Esophagus (tissue), 2 donors: ENCODE results near the gene GNRH2. TPM values are rescaled to one million over a fixed set of nuclear protein-coding genes. Genes with fewer than 3 reads are reported as not detected.

Source experiments
- H3K27ac ChIP-seq, 2 donors: one replicate each; pipeline ENCODE4 v1.5.1; 2013; ENCODE audit warnings: low read depth in 2 of 2, mild to moderate bottlenecking in 2 of 2, inconsistent platforms in 1 of 2, low read length in 1 of 2, moderate library complexity in 1 of 2
- H3K27me3 ChIP-seq, 2 donors: one replicate each; pipeline ENCODE4 v1.6.1; 2013; ENCODE audit warnings: low read length in 2 of 2, control low read depth in 1 of 2, mild to moderate bottlenecking in 1 of 2; ENCODE audit not compliant: insufficient read depth in 2 of 2, control insufficient read depth in 1 of 2
- H3K36me3 ChIP-seq, 2 donors: one replicate each; pipeline ENCODE4 v1.6.1; 2013; ENCODE audit warnings: low read length in 1 of 2; ENCODE audit not compliant: control insufficient read depth in 2 of 2, insufficient read depth in 2 of 2
- H3K4me1 ChIP-seq, 2 donors: one replicate each; pipeline ENCODE4 v1.6.1; 2013; ENCODE audit warnings: low read length in 1 of 2; ENCODE audit not compliant: control insufficient read depth in 2 of 2, insufficient read depth in 2 of 2
- H3K4me3 ChIP-seq, 2 donors: one replicate each; pipeline ENCODE4 v1.5.1; 2013; ENCODE audit warnings: low read length in 2 of 2, mild to moderate bottlenecking in 2 of 2, low read depth in 1 of 2, moderate library complexity in 1 of 2
- H3K9me3 ChIP-seq, 2 donors: one replicate each; pipeline ENCODE4 v1.6.1; 2013; ENCODE audit warnings: mild to moderate bottlenecking in 2 of 2, low read depth in 1 of 2, low read length in 1 of 2, moderate library complexity in 1 of 2; ENCODE audit not compliant: control insufficient read depth in 2 of 2, insufficient read depth in 1 of 2
- WGBS, 2 donors: extraction: QIAGEN DNeasy Blood & Tissue Kit; methylation state at CpG; one replicate each; pipeline ENCODE4 v1.1.7; 2013; 5-methylcytosine and 5-hydroxymethylcytosine counted together
- polyA plus RNA-seq, 2 donors: library from polyadenylated mRNA; stranded (reverse); fragments of 200-250 nt; gene quantifications; one replicate each; pipeline ENCODE4 v1.2.3, GENCODE V29; 2013
- donor health status: healthy with polysubstance abuse.
- donor health status: Bipolar disorder and iron deficiency.

The GNRH2 gene
- under 1 TPM in 1 of 2 donors, not detected in 1; 0.24 TPM for polyA plus RNA-seq

GRCh38 chr20:3043322-3043721, at the start of gene GNRH2:
TSS of gene GNRH2 (plus strand) at chr20:3043622. CDS start at chr20:3044415, 793 bp downstream.
- WGBS, 2 donors: 79 to 95% methylated on average over 2 to 3 of the region's 3 CpGs
- Histone ChIP-seq H3K4me1 (peaks cover 0 to 4% of the 10 kb centered on the region in 2 donors), H3K9me3 (no peaks in the 10 kb centered on the region), H3K36me3 (peaks cover 5 to 9% of the 10 kb centered on the region in 2 donors), H3K4me3 (no peak within 1 kb of the TSS), H3K27me3 (no peaks in the 10 kb centered on the region), H3K27ac (peak within 1 kb of the TSS in 1 of 2 donors; percentile 27)

- no peak overlapping the region for H3K27ac ChIP-seq
- no peak overlapping the region for H3K4me3 ChIP-seq
- no peaks in the 10 kb centered on the region for H3K27me3 ChIP-seq
- peaks cover 2 to 10% of the 10 kb centered on the region in 2 donors for H3K36me3 ChIP-seq
- no peaks in the 10 kb centered on the region for H3K9me3 ChIP-seq
- H3K4me1 ChIP-seq: no peaks in the 10 kb centered on the region
- WGBS, 2 donors: 75 to 83% methylated on average over 2 of the region's 2 CpGs
These were observed 47.6 kb upstream of the GNRH2 start for GRCh38 chr20:2995796-2996195.

- Histone ChIP-seq H3K27me3 (no peaks in the 10 kb centered on the region), H3K27ac (no peak overlapping the region), H3K36me3 (peaks cover 0 to 7% of the 10 kb centered on the region in 2 donors), H3K4me3 (no peak overlapping the region), H3K9me3 (no peaks in the 10 kb centered on the region), H3K4me1 (no peaks in the 10 kb centered on the region)
These were observed 44.7 kb upstream of the GNRH2 start for GRCh38 chr20:2998728-2999127.

GRCh38 chr20:3000852-3001523, 42.4 kb upstream of the GNRH2 start:
- WGBS, 2 donors: 40 to 42% methylated on average over 7 of the region's 7 CpGs
- H3K27me3 ChIP-seq: no peaks in the 10 kb centered on the region
- no peak overlapping the region for H3K27ac ChIP-seq
- no peak overlapping the region for H3K4me3 ChIP-seq
- no peaks in the 10 kb centered on the region for H3K4me1 ChIP-seq
- H3K9me3 ChIP-seq: no peaks in the 10 kb centered on the region
- H3K36me3 ChIP-seq: peaks cover 0 to 4% of the 10 kb centered on the region in 2 donors

GRCh38 chr20:3003416-3003815, 40.0 kb upstream of the GNRH2 start:
- Histone ChIP-seq H3K4me1 (no peaks in the 10 kb centered on the region), H3K27me3 (no peaks in the 10 kb centered on the region), H3K36me3 (peaks cover 0 to 4% of the 10 kb centered on the region in 2 donors), H3K4me3 (no peak overlapping the region), H3K9me3 (no peaks in the 10 kb centered on the region), H3K27ac (no peak overlapping the region)
- WGBS, 2 donors: 85 to 87% methylated on average over 2 of the region's 2 CpGs

GRCh38 chr20:3010985-3011723, 32.3 kb upstream of the GNRH2 start:
- Histone ChIP-seq H3K27ac (no peak overlapping the region), H3K27me3 (no peaks in the 10 kb centered on the region), H3K4me3 (no peak overlapping the region), H3K9me3 (no peaks in the 10 kb centered on the region), H3K4me1 (no peaks in the 10 kb centered on the region), H3K36me3 (peaks cover 2 to 7% of the 10 kb centered on the region in 2 donors)
- 43 to 44% methylated on average over 1 of the region's 1 CpG for WGBS, 2 donors

GRCh38 chr20:3011752-3012151, 31.7 kb upstream of the GNRH2 start:
- Histone ChIP-seq H3K36me3 (peaks cover 2 to 7% of the 10 kb centered on the region in 2 donors), H3K4me1 (no peaks in the 10 kb centered on the region), H3K27me3 (no peaks in the 10 kb centered on the region), H3K4me3 (no peak overlapping the region), H3K9me3 (no peaks in the 10 kb centered on the region), H3K27ac (no peak overlapping the region)
- 79 to 90% methylated on average over 3 of the region's 3 CpGs for WGBS, 2 donors

- Histone ChIP-seq H3K36me3 (peaks cover 2 to 7% of the 10 kb centered on the region in 2 donors), H3K27me3 (no peaks in the 10 kb centered on the region), H3K9me3 (no peaks in the 10 kb centered on the region), H3K4me1 (no peaks in the 10 kb centered on the region), H3K27ac (no peak overlapping the region), H3K4me3 (no peak overlapping the region)
- 97 to 99% methylated on average over 5 of the region's 5 CpGs for WGBS, 2 donors
These were observed 29.7 kb upstream of the GNRH2 start for GRCh38 chr20:3013771-3014170.

GRCh38 chr20:3014179-3014578, 29.2 kb upstream of the GNRH2 start:
- Histone ChIP-seq H3K9me3 (no peaks in the 10 kb centered on the region), H3K27ac (no peak overlapping the region), H3K36me3 (peaks cover 2 to 7% of the 10 kb centered on the region in 2 donors), H3K4me3 (no peak overlapping the region), H3K27me3 (no peaks in the 10 kb centered on the region), H3K4me1 (no peaks in the 10 kb centered on the region)
- 95 to 96% methylated on average over 7 of the region's 7 CpGs for WGBS, 2 donors
